Neural progenitor cell (in vitro differentiated cells): ENCODE results near the gene SCIN. TPM values are rescaled to one million over a fixed set of nuclear protein-coding genes. Genes with fewer than 3 reads are reported as not detected.

Source experiments
- DNase-seq: peaks from one replicate; pipeline ENCODE4 v3.0.0-alpha.2; 2016; ENCODE audit warnings: low spot score
- H2AFZ ChIP-seq: fragments of 200-600 bp; sonication (generic); replicated peaks from 2 replicates; pipeline ENCODE4 v1.6.1; 2016; ENCODE audit warnings: antibody characterized with exemption
- H3F3A ChIP-seq: fragments of 200-600 bp; sonication (generic); 2 replicates; pipeline ENCODE4 v1.6.1; 2016; ENCODE audit warnings: antibody characterized with exemption, low read depth
- H3K27ac ChIP-seq: fragments of 200-600 bp; sonication (generic); 2 replicates; pipeline ENCODE4 v1.5.1; 2016; ENCODE audit warnings: mild to moderate bottlenecking
- H3K27me3 ChIP-seq: fragments of 200-600 bp; sonication (generic); 2 replicates; pipeline ENCODE4 v1.6.1; 2016; ENCODE audit warnings: mild to moderate bottlenecking, moderate library complexity
- H3K36me3 ChIP-seq: fragments of 200-600 bp; sonication (generic); 2 replicates; pipeline ENCODE4 v1.5.1; 2016
- H3K4me1 ChIP-seq: fragments of 200-600 bp; sonication (generic); 2 replicates; pipeline ENCODE4 v1.6.1; 2016; ENCODE audit warnings: mixed run types
- H3K4me2 ChIP-seq: fragments of 200-600 bp; sonication (generic); 2 replicates; pipeline ENCODE4 v1.6.1; 2016
- H3K4me3 ChIP-seq: fragments of 200-600 bp; sonication (generic); 2 replicates; pipeline ENCODE4 v1.5.1; 2016
- H3K79me2 ChIP-seq: fragments of 200-600 bp; sonication (generic); 2 replicates; pipeline ENCODE4 v1.6.1; 2016; ENCODE audit warnings: low read depth
- H3K9ac ChIP-seq: fragments of 200-600 bp; sonication (generic); 2 replicates; pipeline ENCODE4 v1.6.1; 2016
- H3K9me3 ChIP-seq: fragments of 200-600 bp; sonication (generic); 2 replicates; pipeline ENCODE4 v1.5.1; 2016; ENCODE audit warnings: low read depth
- H4K20me1 ChIP-seq: fragments of 200-600 bp; sonication (generic); 2 replicates; pipeline ENCODE4 v1.6.1; 2016; ENCODE audit warnings: low read depth
- H3K27ac Mint-ChIP-seq: 3 replicates; pipeline ENCODE4 v1.8.0; 2021; ENCODE audit warnings: mixed read lengths
- H3K27me3 Mint-ChIP-seq: 2 replicates; pipeline ENCODE4 v1.8.0; 2022; ENCODE audit warnings: low read depth, mild to moderate bottlenecking, inconsistent platforms, moderate library complexity, mixed read lengths; ENCODE audit not compliant: insufficient read depth
- H3K36me3 Mint-ChIP-seq: 3 replicates; pipeline ENCODE4 v1.8.0; 2021; ENCODE audit warnings: mixed read lengths
- H3K4me1 Mint-ChIP-seq: 3 replicates; pipeline ENCODE4 v1.8.0; 2021; ENCODE audit warnings: mixed read lengths
- H3K4me3 Mint-ChIP-seq: 3 replicates; pipeline ENCODE4 v1.8.0; 2021; ENCODE audit warnings: mild to moderate bottlenecking, moderate library complexity, mixed read lengths
- H3K9me3 Mint-ChIP-seq: 3 replicates; pipeline ENCODE4 v1.8.0; 2020; ENCODE audit warnings: mixed read lengths
- EZH2 ChIP-seq: fragments of 200-600 bp; sonication (generic); IDR thresholded peaks from 2 replicates; pipeline ENCODE4 v1.6.1; 2017; ENCODE audit warnings: antibody characterized with exemption, mild to moderate bottlenecking, moderate library complexity
- EZH2phosphoT487 ChIP-seq: fragments of 200-600 bp; sonication (generic); IDR thresholded peaks from 2 replicates; pipeline ENCODE4 v1.6.1; 2017; ENCODE audit warnings: antibody characterized with exemption
- total RNA-seq: library from RNA; depleted of rRNA; stranded (reverse); fragments of >200 nt; gene quantifications from 2 replicates; pipeline ENCODE4 v1.2.3, GENCODE V29; 2015; ENCODE audit warnings: low replicate concordance
- TF ChIP-seq, protein P1 (sequence below): fragments of 200-600 bp; sonication (generic); IDR thresholded peaks from 2 replicates; pipeline ENCODE4 v1.5.1; 2017; ENCODE audit warnings: antibody characterized with exemption, mild to moderate bottlenecking

Gene SCIN
- total RNA-seq, 1 donor from 2014 or later, result not detected

DNA sequence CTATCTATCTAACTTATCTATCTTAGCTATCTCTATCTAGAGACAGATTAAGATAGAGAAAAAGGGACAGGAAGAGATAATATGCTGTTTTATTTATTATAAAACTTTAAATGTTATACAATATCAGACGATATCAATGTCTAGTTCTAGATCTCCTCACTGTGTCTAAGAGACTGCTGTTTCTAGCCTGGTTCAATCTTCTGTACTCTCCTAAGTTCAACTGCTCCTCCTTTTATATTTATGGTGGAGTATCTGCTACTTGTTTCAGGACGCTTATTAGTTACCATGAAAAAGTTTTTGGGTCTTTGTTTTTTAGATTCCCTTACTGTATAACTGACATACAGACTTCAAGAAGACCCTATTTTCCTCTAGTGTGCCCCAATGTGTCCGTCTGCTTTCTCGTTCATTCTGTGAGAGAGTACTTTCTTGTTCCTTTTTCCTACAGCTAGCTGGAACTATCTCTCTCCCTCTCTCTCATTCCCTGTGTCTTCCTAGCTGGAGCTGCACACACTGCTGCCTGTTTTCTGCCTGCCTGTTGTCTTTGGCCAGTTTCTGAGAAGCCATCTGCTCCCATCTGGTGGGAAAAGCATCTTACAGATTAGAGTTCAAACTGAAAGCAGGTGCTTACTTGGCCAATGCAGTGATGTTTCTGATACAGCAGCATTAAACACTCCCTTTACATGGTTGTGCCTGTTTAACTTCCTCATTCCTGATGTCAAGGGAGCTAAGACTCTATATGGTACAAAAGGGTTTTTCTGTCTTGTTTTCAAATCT, 67.5 kb downstream of the SCIN start:
- peak overlapping the region; percentile 51 for H3K27ac Mint-ChIP-seq
- Histone ChIP-seq H3F3A (no peaks in the 10 kb centered on the region), H3K9ac (no peak overlapping the region), H4K20me1 (no peaks in the 10 kb centered on the region), H3K4me3 (no peak overlapping the region), H3K9me3 (no peaks in the 10 kb centered on the region), H3K36me3 (no peaks in the 10 kb centered on the region), H3K27me3 (no peaks in the 10 kb centered on the region), H3K4me2 (no peak overlapping the region), H3K4me1 (no peaks in the 10 kb centered on the region), H3K79me2 (no peaks in the 10 kb centered on the region), H3K27ac (no peak overlapping the region), H2AFZ (peak overlapping the region; percentile 75)
- H3K9me3 Mint-ChIP-seq, result no peaks in the 10 kb centered on the region
- H3K4me1 Mint-ChIP-seq, result peaks cover 19% of the 10 kb centered on the region
- H3K36me3 Mint-ChIP-seq, result no peaks in the 10 kb centered on the region
- no peaks in the 10 kb centered on the region for H3K27me3 Mint-ChIP-seq
- DNase-seq, result no peak
- no peak for TF ChIP-seq EZH2phosphoT487
- TF ChIP-seq, protein P1, sequence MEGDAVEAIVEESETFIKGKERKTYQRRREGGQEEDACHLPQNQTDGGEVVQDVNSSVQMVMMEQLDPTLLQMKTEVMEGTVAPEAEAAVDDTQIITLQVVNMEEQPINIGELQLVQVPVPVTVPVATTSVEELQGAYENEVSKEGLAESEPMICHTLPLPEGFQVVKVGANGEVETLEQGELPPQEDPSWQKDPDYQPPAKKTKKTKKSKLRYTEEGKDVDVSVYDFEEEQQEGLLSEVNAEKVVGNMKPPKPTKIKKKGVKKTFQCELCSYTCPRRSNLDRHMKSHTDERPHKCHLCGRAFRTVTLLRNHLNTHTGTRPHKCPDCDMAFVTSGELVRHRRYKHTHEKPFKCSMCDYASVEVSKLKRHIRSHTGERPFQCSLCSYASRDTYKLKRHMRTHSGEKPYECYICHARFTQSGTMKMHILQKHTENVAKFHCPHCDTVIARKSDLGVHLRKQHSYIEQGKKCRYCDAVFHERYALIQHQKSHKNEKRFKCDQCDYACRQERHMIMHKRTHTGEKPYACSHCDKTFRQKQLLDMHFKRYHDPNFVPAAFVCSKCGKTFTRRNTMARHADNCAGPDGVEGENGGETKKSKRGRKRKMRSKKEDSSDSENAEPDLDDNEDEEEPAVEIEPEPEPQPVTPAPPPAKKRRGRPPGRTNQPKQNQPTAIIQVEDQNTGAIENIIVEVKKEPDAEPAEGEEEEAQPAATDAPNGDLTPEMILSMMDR, result no peak
- TF ChIP-seq EZH2, result no peak
- no peak overlapping the region for H3K4me3 Mint-ChIP-seq

DNA sequence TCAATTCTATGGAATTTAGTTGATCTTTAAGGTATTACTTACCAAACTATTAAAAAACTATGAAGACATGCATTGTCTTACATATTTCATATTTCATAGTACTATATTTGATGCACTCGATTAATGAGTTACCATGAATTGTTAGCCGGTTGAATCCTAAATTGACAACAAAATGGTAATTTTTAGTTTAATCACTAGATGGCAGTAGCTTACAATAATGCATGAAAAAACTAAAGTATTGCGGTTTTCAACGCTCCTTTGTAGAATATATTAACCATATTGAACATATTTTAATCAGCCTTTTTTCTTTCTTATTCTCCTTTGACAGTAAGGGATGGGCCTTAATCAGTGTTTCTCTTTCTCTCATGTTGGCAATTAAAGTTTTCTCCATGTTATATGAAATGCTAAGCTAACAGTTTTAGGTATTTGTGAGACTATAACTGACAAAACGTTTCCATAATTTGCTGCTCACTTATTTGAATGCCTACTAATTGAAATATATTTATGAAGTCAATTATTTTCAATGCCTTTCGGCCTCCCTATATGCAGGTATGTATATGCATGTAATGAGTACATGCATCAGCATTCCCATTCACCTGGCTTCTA, 68.4 kb downstream of the SCIN start:
- Mint-ChIP-seq H3K9me3 (no peaks in the 10 kb centered on the region), H3K4me1 (peaks cover 17% of the 10 kb centered on the region), H3K36me3 (no peaks in the 10 kb centered on the region), H3K27me3 (no peaks in the 10 kb centered on the region), H3K4me3 (no peak overlapping the region), H3K27ac (no peak overlapping the region)
- H3K9me3 ChIP-seq, result no peaks in the 10 kb centered on the region
- no peak overlapping the region for H3K4me2 ChIP-seq
- H3K36me3 ChIP-seq, result no peaks in the 10 kb centered on the region
- H3F3A ChIP-seq, result no peaks in the 10 kb centered on the region
- H2AFZ ChIP-seq, result no peak overlapping the region
- no peak overlapping the region for H3K27ac ChIP-seq
- no peaks in the 10 kb centered on the region for H3K79me2 ChIP-seq
- H3K9ac ChIP-seq, result no peak overlapping the region
- H3K27me3 ChIP-seq, result no peaks in the 10 kb centered on the region
- no peaks in the 10 kb centered on the region for H4K20me1 ChIP-seq
- TF ChIP-seq EZH2, result no peak
- TF ChIP-seq, protein P1, result peak; percentile 74
- no peaks in the 10 kb centered on the region for H3K4me1 ChIP-seq
- no peak overlapping the region for H3K4me3 ChIP-seq
- peak; percentile 44 for DNase-seq

DNA sequence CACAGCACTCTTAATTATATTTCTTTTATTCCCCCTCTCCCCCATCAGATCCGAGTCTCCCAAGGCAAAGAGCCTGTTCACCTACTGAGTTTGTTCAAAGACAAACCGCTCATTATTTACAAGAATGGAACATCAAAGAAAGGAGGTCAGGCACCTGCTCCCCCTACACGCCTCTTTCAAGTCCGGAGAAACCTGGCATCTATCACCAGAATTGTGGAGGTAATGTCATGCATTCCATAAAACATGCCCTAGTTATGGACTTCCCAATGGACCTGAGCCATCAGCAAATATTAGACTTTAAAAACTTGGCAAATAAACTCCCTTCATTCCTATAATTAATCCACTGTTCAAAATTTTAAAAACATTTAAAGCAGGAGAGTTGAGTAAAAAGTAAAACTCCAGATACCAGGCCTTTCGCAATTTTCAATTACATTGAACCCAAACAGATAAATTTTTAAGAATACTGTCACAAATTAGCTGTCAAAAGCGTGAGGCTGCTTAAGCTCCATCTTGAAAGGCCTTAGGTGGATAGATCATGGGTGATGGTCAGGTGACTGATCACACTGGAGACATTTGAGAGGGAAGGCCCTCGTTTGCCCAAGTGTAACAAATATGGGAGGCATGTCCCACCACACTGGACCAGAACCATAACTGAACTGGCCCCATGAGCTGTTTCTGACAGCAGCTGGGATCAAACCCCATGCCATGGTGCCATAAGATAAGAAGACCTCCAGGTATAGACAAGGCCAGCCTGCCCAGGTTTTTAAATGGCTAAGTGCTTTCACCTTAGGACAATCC, 70.0 kb downstream of the SCIN start:
- TF ChIP-seq EZH2phosphoT487 (no peak), EZH2 (no peak)
- TF ChIP-seq, protein P1, result no peak
- Histone ChIP-seq H3K27ac (no peak overlapping the region), H3F3A (no peaks in the 10 kb centered on the region), H2AFZ (no peak overlapping the region), H3K36me3 (no peaks in the 10 kb centered on the region), H3K9me3 (no peaks in the 10 kb centered on the region), H3K4me2 (no peak overlapping the region), H3K9ac (no peak overlapping the region), H3K27me3 (no peaks in the 10 kb centered on the region), H3K4me1 (no peaks in the 10 kb centered on the region), H4K20me1 (no peaks in the 10 kb centered on the region), H3K4me3 (no peak overlapping the region), H3K79me2 (no peaks in the 10 kb centered on the region)
- H3K36me3 Mint-ChIP-seq, result no peaks in the 10 kb centered on the region
- H3K4me3 Mint-ChIP-seq, result no peak overlapping the region
- peaks cover 17% of the 10 kb centered on the region for H3K4me1 Mint-ChIP-seq
- H3K27me3 Mint-ChIP-seq, result no peaks in the 10 kb centered on the region
- no peak for DNase-seq
- no peaks in the 10 kb centered on the region for H3K9me3 Mint-ChIP-seq
- H3K27ac Mint-ChIP-seq, result no peak overlapping the region
